DOHH2 (cell line): ENCODE data around the gene PACRGL.

Experiments used
- H3F3A ChIP-seq: fragments of 200-600 bp; sonication (generic), shearing (Covaris generic); 2 replicates; pipeline ENCODE4 v1.6.0; 2016; ENCODE audit warnings: antibody characterized with exemption, mild to moderate bottlenecking; ENCODE audit not compliant: control insufficient read depth, insufficient read depth
- H3K27ac ChIP-seq: fragments of 200-600 bp; sonication (generic); 2 replicates; pipeline ENCODE4 v1.5.1; 2014; ENCODE audit warnings: low read depth, mild to moderate bottlenecking, low read length, moderate library complexity
- H3K27me3 ChIP-seq: fragments of 200-600 bp; sonication (generic); 2 replicates; pipeline ENCODE4 v1.6.1; 2014; ENCODE audit warnings: mild to moderate bottlenecking, low read length, mixed read lengths; ENCODE audit not compliant: control insufficient read depth
- H3K36me3 ChIP-seq: fragments of 200-600 bp; sonication (generic); 2 replicates; pipeline ENCODE4 v1.6.1; 2014; ENCODE audit warnings: mild to moderate bottlenecking, low read length, moderate library complexity, mixed read lengths; ENCODE audit not compliant: control insufficient read depth
- H3K4me1 ChIP-seq: fragments of 200-600 bp; sonication (generic); 2 replicates; pipeline ENCODE4 v1.6.1; 2014; ENCODE audit warnings: mild to moderate bottlenecking, low read length, mixed read lengths; ENCODE audit not compliant: control insufficient read depth
- H3K4me2 ChIP-seq: fragments of 200-600 bp; sonication (generic); 2 replicates; pipeline ENCODE4 v1.6.0; 2014; ENCODE audit warnings: mild to moderate bottlenecking, low read length, moderate library complexity
- H3K4me3 ChIP-seq: fragments of 200-600 bp; sonication (generic); 2 replicates; pipeline ENCODE4 v1.5.1; 2014; ENCODE audit warnings: mild to moderate bottlenecking, low read length, mixed read lengths
- H3K79me2 ChIP-seq: fragments of 200-600 bp; sonication (generic); 2 replicates; pipeline ENCODE4 v1.6.1; 2014; ENCODE audit warnings: mild to moderate bottlenecking, low read length, mixed read lengths; ENCODE audit not compliant: control insufficient read depth
- H3K9me2 ChIP-seq: fragments of 200-600 bp; sonication (generic); replicated peaks from 2 replicates; pipeline ENCODE4 v1.6.1; 2014; ENCODE audit warnings: mild to moderate bottlenecking, low read length, mixed read lengths; ENCODE audit not compliant: control insufficient read depth
- H3K9me3 ChIP-seq: fragments of 200-600 bp; sonication (generic); 2 replicates; pipeline ENCODE4 v1.6.1; 2014; ENCODE audit warnings: antibody characterized with exemption, low read length, mixed read lengths; ENCODE audit not compliant: control insufficient read depth, insufficient read depth
- H4K20me1 ChIP-seq: fragments of 200-600 bp; sonication (generic); 2 replicates; pipeline ENCODE4 v1.6.0; 2014; ENCODE audit warnings: low read depth, mild to moderate bottlenecking, antibody characterized with exemption, low read length, moderate library complexity; ENCODE audit not compliant: control insufficient read depth, insufficient read depth
- CTCF ChIP-seq: fragments of 200-600 bp; sonication (generic); IDR thresholded peaks from one replicate; pipeline ENCODE4 v1.5.1; 2014; ENCODE audit warnings: antibody characterized with exemption, mild to moderate bottlenecking, low read depth, low read length; ENCODE audit not compliant: poor library complexity, severe bottlenecking
- EZH2phosphoT487 ChIP-seq: fragments of 200-600 bp; sonication (generic); IDR thresholded peaks from 2 replicates; pipeline ENCODE4 v1.6.1; 2017; ENCODE audit warnings: borderline replicate concordance, mild to moderate bottlenecking, antibody characterized with exemption, low read length, moderate library complexity, mixed read lengths

Gene PACRGL

DNA sequence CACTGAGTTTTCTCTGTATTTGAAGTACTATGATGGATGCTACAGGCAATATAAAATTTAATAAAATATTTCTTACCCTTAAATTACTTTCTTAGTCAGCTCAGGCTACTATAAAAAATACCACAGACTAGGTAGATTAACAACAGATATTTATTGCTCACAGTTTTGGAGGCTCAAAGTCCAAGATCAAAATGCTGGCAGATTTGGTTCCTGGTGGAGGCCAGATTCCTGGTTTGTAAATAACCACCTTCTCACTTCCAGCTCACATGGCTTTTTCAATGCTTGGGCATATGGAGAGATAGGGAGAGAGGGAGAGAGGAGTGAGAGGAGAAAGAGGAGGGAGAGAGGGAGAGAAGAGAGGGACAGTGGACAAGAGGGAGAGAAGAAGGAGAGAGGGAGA is 24.5 kb upstream of the PACRGL start:
- no peaks in the 10 kb centered on the region for H3K9me2 ChIP-seq
- H3K4me3 ChIP-seq: no peak overlapping the region
- H4K20me1 ChIP-seq: no peaks in the 10 kb centered on the region
- H3K27me3 ChIP-seq: no peaks in the 10 kb centered on the region; the same call in 1 of the 2 replicates
- no peak overlapping the region for H3K27ac ChIP-seq
- H3K79me2 ChIP-seq: no peaks in the 10 kb centered on the region
- no peak overlapping the region for H3K4me2 ChIP-seq
- TF ChIP-seq EZH2phosphoT487: no peak
- no peak for TF ChIP-seq CTCF
- no peaks in the 10 kb centered on the region for H3K9me3 ChIP-seq
- no peaks in the 10 kb centered on the region for H3K4me1 ChIP-seq
- no peaks in the 10 kb centered on the region for H3K36me3 ChIP-seq
- no peaks in the 10 kb centered on the region for H3F3A ChIP-seq

DNA sequence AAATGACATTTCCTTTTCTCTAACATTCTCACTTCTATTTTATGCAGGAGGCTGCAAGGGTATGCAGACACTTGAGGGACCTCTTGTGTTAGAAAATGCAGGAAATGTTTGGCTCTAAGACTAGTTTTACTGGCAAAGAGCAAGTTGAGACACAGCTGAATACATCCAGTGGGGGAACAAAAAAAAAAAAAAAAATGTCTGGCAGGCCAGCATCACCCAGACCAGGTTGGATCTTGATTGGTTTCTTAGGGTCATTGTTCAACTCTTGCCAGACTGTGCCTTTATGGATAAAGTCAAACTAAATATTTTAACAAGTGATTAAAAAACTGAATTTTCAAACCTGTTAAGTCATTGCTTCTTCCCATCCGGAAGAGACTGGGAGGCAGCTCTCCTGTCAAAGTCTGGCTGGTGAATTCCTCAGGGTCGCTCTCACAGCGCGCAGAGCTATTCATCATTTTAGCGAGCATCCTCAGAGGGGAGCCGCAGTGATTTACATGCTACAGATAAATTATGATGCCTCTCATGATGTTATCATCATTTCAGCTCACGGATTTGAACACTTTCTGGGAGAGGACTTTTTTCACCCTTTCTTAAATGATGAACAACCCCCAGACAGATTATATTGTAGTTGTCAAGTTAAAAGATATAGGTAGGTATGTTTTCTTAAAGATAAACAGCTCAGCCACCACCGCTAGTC is 23.6 kb upstream of the PACRGL start:
- no peaks in the 10 kb centered on the region; the same call in 1 of the 2 replicates for H3K27me3 ChIP-seq
- no peaks in the 10 kb centered on the region for H3K9me2 ChIP-seq
- H3F3A ChIP-seq: no peaks in the 10 kb centered on the region
- TF ChIP-seq EZH2phosphoT487: no peak
- TF ChIP-seq CTCF: no peak
- H4K20me1 ChIP-seq: no peaks in the 10 kb centered on the region
- no peak overlapping the region for H3K27ac ChIP-seq
- no peaks in the 10 kb centered on the region for H3K36me3 ChIP-seq
- H3K4me3 ChIP-seq: no peak overlapping the region
- no peaks in the 10 kb centered on the region for H3K4me1 ChIP-seq
- H3K4me2 ChIP-seq: no peak overlapping the region
- no peaks in the 10 kb centered on the region for H3K79me2 ChIP-seq
- no peaks in the 10 kb centered on the region for H3K9me3 ChIP-seq

GRCh38 chr4:20678400-20678799 is 21.9 kb upstream of the PACRGL start:
- no peaks in the 10 kb centered on the region; the same call in 1 of the 2 replicates for H3K27me3 ChIP-seq
- H4K20me1 ChIP-seq: no peaks in the 10 kb centered on the region
- no peaks in the 10 kb centered on the region for H3K9me3 ChIP-seq
- no peak overlapping the region for H3K4me2 ChIP-seq
- no peaks in the 10 kb centered on the region for H3K79me2 ChIP-seq
- no peaks in the 10 kb centered on the region for H3K36me3 ChIP-seq
- H3K4me1 ChIP-seq: no peaks in the 10 kb centered on the region
- TF ChIP-seq CTCF (no peak), EZH2phosphoT487 (no peak)
- H3K27ac ChIP-seq: no peak overlapping the region
- no peaks in the 10 kb centered on the region for H3K9me2 ChIP-seq
- H3K4me3 ChIP-seq: no peak overlapping the region
- H3F3A ChIP-seq: no peaks in the 10 kb centered on the region
